Keratinocyte (primary cell): Measurements from ENCODE around the gene TBL1XR1.

Experiments used
- EZH2 ChIP-seq: IDR thresholded peaks from one replicate; pipeline ENCODE4 v1.6.1; 2012; ENCODE audit warnings: inconsistent platforms, mild to moderate bottlenecking, low read length, moderate library complexity
- TF ChIP-seq, protein P1 (sequence below), 3 experiments: IDR thresholded peaks in 1 of 3; conservative IDR thresholded peaks in 1 of 3; optimal IDR thresholded peaks in 1 of 3; 2 replicates in 2 of 3; 3 replicates in 1 of 3; pipeline versions ENCODE3 to v1.5.1; 2011; ENCODE audit warnings: low read length in 3 of 3, mild to moderate bottlenecking in 3 of 3, moderate library complexity in 2 of 3, control low read depth in 1 of 3, inconsistent platforms in 1 of 3; ENCODE audit not compliant: insufficient read depth in 2 of 3; ENCODE audit errors: extremely low read depth in 1 of 3

DNA sequence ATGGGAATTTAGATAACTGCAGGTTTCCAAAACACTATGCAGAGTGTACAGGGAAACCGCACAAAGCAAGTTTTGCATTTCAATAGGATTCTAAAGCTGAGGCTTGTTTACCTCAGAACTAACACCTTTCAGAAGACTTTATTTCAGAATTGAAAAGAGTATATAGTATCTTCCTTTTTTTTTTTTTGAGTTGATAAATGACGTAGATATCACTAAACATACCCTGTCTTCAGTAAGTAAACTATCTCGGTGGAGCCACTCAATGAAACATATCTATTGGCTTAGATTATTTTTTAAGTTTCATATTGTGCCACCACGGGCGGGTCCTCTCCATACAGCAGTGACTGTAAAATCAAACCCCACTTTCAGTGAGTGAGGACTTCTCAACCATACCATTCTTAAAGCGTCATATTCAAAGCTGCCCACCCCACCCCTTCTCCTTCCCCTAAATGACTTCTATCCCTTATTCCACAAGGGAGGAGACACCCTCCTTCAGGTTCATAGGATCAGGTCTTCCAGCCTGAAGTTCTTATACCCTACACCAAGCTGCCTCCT is 2.0 kb upstream of the TBL1XR1 start:
- TF ChIP-seq EZH2 = no peak
- TF ChIP-seq, protein P1, sequence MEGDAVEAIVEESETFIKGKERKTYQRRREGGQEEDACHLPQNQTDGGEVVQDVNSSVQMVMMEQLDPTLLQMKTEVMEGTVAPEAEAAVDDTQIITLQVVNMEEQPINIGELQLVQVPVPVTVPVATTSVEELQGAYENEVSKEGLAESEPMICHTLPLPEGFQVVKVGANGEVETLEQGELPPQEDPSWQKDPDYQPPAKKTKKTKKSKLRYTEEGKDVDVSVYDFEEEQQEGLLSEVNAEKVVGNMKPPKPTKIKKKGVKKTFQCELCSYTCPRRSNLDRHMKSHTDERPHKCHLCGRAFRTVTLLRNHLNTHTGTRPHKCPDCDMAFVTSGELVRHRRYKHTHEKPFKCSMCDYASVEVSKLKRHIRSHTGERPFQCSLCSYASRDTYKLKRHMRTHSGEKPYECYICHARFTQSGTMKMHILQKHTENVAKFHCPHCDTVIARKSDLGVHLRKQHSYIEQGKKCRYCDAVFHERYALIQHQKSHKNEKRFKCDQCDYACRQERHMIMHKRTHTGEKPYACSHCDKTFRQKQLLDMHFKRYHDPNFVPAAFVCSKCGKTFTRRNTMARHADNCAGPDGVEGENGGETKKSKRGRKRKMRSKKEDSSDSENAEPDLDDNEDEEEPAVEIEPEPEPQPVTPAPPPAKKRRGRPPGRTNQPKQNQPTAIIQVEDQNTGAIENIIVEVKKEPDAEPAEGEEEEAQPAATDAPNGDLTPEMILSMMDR (optimal IDR thresholded peaks at IDR 0.05 in 1 of 3, IDR thresholded peaks at IDR 0.05 in 1 of 3, conservative IDR thresholded peaks at IDR 0.05 in 1 of 3; ENCODE audit: extremely low read depth in 1 of 3, insufficient read depth in 2 of 3, low read length in 3 of 3) = no peak
